ENCODE measurements around the gene DTX3L. TPM values are rescaled to one million over a fixed set of nuclear protein-coding genes. Genes with fewer than 3 reads are reported as not detected.
A peak's percentile ranks its signal among the peaks of the same experiment; 100 is the strongest.

DTX3L gene
- total RNA-seq, 1 donor from 2014 or later = 9.9 TPM

DNA sequence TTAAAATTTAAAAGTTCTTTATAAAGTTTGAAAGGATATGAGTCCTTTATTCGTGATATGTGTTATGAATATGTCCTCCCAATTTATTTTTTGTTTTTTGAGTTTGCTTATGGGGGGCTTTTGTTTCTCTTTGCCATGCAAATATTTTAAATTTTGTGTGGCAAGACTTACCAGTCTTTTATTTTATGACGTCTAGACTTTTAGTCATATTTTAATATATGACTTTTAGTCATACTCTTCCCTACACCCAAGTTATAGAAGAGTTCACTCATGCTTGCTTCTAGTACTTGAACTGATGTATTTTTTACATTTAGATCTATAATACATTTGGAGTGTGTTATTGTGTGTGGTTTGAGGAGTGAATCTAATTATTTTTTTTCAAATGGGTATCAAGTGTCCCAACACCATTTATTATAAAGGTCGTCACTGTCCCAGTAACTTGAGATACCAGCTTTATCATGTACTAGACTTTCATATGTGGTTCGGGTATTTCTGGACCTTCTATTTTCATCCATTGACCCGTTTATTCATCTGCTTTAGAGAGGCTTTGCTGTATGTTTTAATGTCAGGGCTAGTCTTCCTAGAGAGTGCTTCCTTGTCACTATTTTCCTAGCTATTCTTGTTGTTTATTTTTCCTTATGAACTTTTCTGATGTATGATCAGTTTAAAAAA lies 14.1 kb downstream of the DTX3L start:
- no peaks in the 10 kb centered on the region for H3K27me3 ChIP-seq (ENCODE audit: control insufficient read depth in 3 of 3, insufficient read depth in 3 of 3, low read length in 3 of 3)
- peaks cover 0 to 4% (median 2%) of the 10 kb centered on the region in 3 donors for H3K4me1 ChIP-seq (ENCODE audit: control insufficient read depth in 3 of 3, insufficient read depth in 3 of 3, low read length in 3 of 3)
- H3K27ac ChIP-seq (ENCODE audit: low read depth, low read length) = peak overlapping the region; percentile 4
- H3K9ac ChIP-seq (ENCODE audit: low read depth in 1 of 3, low read length in 3 of 3) = peak overlapping the region; percentile 63 to 68 (median 63)
- no peaks in the 10 kb centered on the region for H3K36me3 ChIP-seq (ENCODE audit: control insufficient read depth in 3 of 3, insufficient read depth in 3 of 3, low read length in 3 of 3)
- peaks cover 0 to 3% (median 3%) of the 10 kb centered on the region in 3 donors for H3K9me3 ChIP-seq (ENCODE audit: control insufficient read depth in 3 of 3, low read length in 3 of 3)
- H3K4me3 ChIP-seq (ENCODE audit: low read length in 3 of 3) = peak overlapping the region; percentile 59 to 71 (median 65)

DNA sequence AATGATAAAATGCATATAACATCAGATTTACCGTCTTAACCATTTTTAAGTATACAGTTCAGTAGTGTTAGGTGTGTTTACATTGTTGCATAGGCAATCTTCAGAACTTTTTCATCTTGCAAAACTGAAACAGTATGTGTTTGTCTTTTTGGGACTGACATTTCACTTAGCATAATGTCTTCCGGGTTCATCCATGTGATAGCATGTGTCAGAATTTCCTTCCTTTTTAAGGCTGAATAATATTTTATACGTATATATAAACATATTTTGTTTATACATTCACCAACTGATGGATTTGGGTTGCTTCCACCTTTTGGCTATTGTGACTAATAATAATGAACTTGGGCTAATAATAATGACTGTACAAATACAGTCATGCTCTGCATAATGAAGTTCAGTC lies 16.3 kb downstream of the DTX3L start:
- Histone ChIP-seq H3K9ac (ENCODE audit: low read depth in 1 of 3, low read length in 3 of 3) (no peak overlapping the region), H3K27me3 (ENCODE audit: control insufficient read depth in 3 of 3, insufficient read depth in 3 of 3, low read length in 3 of 3) (no peaks in the 10 kb centered on the region), H3K4me3 (ENCODE audit: low read length in 3 of 3) (no peak overlapping the region), H3K27ac (ENCODE audit: low read depth, low read length) (no peak overlapping the region), H3K9me3 (ENCODE audit: control insufficient read depth in 3 of 3, low read length in 3 of 3) (peaks cover 0 to 3% (median 3%) of the 10 kb centered on the region in 3 donors), H3K4me1 (ENCODE audit: control insufficient read depth in 3 of 3, insufficient read depth in 3 of 3, low read length in 3 of 3) (peaks cover 0 to 4% (median 0%) of the 10 kb centered on the region in 3 donors), H3K36me3 (ENCODE audit: control insufficient read depth in 3 of 3, insufficient read depth in 3 of 3, low read length in 3 of 3) (no peaks in the 10 kb centered on the region)

DNA sequence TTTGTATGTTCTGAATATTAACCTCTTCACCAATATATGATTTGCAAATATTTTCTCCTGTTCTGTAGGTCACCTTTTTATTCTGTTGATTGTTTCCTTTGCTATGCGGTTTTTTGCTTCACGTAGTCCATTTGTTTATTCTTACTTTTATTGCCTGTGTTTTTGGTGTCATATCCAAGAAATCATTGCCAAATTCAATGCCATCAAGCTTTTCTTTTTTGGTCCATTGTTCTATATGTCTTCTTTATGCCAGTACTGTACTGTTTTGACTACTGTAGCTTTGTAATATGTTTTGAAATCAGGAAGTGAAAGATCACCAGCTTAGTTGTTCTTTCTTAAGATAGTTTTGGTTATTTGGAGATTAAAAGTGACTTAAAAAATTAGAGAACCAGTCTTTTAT lies 17.5 kb downstream of the DTX3L start:
- no peaks in the 10 kb centered on the region for H3K36me3 ChIP-seq (ENCODE audit: control insufficient read depth in 3 of 3, insufficient read depth in 3 of 3, low read length in 3 of 3)
- H3K4me1 ChIP-seq (ENCODE audit: control insufficient read depth in 3 of 3, insufficient read depth in 3 of 3, low read length in 3 of 3) = peaks cover 0 to 2% (median 0%) of the 10 kb centered on the region in 3 donors
- no peak overlapping the region for H3K9ac ChIP-seq (ENCODE audit: low read depth in 1 of 3, low read length in 3 of 3)
- peaks cover 0 to 3% (median 3%) of the 10 kb centered on the region in 3 donors for H3K9me3 ChIP-seq (ENCODE audit: control insufficient read depth in 3 of 3, low read length in 3 of 3)
- H3K27ac ChIP-seq (ENCODE audit: low read depth, low read length) = no peak overlapping the region
- H3K4me3 ChIP-seq (ENCODE audit: low read length in 3 of 3) = no peak overlapping the region
- no peaks in the 10 kb centered on the region for H3K27me3 ChIP-seq (ENCODE audit: control insufficient read depth in 3 of 3, insufficient read depth in 3 of 3, low read length in 3 of 3)

DNA sequence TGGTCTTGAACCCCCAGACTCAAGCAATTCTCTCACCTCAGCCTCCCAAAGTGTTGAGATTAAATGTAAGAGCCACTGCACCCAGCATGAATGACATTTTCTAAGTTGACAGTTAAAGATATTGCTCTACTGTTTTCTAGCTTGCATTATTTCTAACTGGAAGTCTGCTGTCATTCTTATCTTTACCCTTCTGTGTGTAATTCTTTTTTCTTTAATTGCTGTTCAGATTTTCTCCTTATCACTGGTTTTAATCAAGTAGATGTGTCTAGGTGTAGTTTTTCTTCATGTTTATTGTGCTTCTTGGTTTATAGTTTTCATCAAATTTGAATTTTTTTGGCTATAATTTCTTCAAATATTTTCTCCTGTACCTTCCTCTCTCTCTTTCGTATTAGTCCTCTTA lies 18.3 kb downstream of the DTX3L start:
- Histone ChIP-seq H3K27ac (ENCODE audit: low read depth, low read length) (no peak overlapping the region), H3K4me3 (ENCODE audit: low read length in 3 of 3) (no peak overlapping the region), H3K9ac (ENCODE audit: low read depth in 1 of 3, low read length in 3 of 3) (no peak overlapping the region), H3K4me1 (ENCODE audit: control insufficient read depth in 3 of 3, insufficient read depth in 3 of 3, low read length in 3 of 3) (no peaks in the 10 kb centered on the region), H3K36me3 (ENCODE audit: control insufficient read depth in 3 of 3, insufficient read depth in 3 of 3, low read length in 3 of 3) (no peaks in the 10 kb centered on the region), H3K27me3 (ENCODE audit: control insufficient read depth in 3 of 3, insufficient read depth in 3 of 3, low read length in 3 of 3) (no peaks in the 10 kb centered on the region), H3K9me3 (ENCODE audit: control insufficient read depth in 3 of 3, low read length in 3 of 3) (peaks cover 0 to 3% (median 3%) of the 10 kb centered on the region in 3 donors)

DNA sequence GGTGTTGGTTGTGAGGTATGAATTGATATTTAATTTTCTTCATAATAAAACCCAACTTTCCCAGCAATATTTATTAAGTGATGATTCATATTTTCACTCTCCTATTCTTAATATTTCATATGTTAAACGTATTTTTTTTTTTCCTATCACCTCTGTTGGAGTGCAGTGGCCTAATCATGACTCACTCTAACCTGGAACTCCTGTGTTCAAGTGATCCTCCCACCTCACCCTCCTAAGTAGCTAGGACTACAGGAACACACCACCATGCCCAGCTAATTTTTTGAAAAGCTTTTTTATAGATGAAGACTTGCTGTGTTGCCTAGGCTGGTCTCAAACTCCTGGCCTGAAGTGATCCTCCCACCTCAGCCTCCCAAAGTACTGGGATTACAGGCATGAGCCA lies 22.0 kb downstream of the DTX3L start:
- Histone ChIP-seq H3K36me3 (ENCODE audit: control insufficient read depth in 3 of 3, insufficient read depth in 3 of 3, low read length in 3 of 3) (no peaks in the 10 kb centered on the region), H3K9me3 (ENCODE audit: control insufficient read depth in 3 of 3, low read length in 3 of 3) (peaks cover 0 to 3% (median 3%) of the 10 kb centered on the region in 3 donors), H3K27ac (ENCODE audit: low read depth, low read length) (no peak overlapping the region), H3K4me3 (ENCODE audit: low read length in 3 of 3) (no peak overlapping the region), H3K27me3 (ENCODE audit: control insufficient read depth in 3 of 3, insufficient read depth in 3 of 3, low read length in 3 of 3) (no peaks in the 10 kb centered on the region), H3K4me1 (ENCODE audit: control insufficient read depth in 3 of 3, insufficient read depth in 3 of 3, low read length in 3 of 3) (no peaks in the 10 kb centered on the region), H3K9ac (ENCODE audit: low read depth in 1 of 3, low read length in 3 of 3) (no peak overlapping the region)

DNA sequence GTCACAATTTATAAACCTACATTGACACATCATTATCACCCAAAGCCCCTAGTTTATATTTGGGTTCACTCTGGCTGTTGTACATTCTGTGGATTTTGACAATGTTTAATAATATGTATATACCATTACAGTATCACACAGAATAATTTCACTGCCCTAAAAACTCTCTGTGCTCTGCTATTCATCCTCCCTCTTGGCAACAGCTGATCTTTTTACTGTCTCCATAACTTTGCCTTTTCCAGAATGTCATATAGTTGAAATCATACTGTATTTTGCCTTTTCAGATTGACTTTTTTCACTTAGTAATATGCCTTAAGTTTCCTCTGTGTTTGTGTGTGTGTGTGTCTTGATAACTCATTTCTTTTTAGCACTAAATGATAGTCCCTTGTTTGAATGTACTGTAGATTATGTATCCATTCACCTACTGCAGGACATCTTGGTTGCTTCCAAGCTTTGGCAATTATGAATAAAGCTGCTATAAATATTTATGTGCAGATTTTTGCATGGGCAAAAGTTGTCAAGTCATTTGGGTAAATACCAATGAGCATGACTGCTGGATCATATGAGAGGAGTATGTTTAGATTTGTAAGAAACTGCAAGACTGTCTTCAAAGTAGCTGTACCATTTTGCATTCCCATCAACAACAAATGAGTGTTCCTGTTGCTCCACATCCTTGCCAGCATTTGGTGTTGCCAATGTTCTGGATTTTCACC lies 22.8 kb downstream of the DTX3L start:
- Histone ChIP-seq H3K4me3 (ENCODE audit: low read length in 3 of 3) (no peak overlapping the region), H3K9ac (ENCODE audit: low read depth in 1 of 3, low read length in 3 of 3) (no peak overlapping the region), H3K4me1 (ENCODE audit: control insufficient read depth in 3 of 3, insufficient read depth in 3 of 3, low read length in 3 of 3) (no peaks in the 10 kb centered on the region), H3K9me3 (ENCODE audit: control insufficient read depth in 3 of 3, low read length in 3 of 3) (peaks cover 0 to 2% (median 0%) of the 10 kb centered on the region in 3 donors), H3K36me3 (ENCODE audit: control insufficient read depth in 3 of 3, insufficient read depth in 3 of 3, low read length in 3 of 3) (no peaks in the 10 kb centered on the region), H3K27ac (ENCODE audit: low read depth, low read length) (no peak overlapping the region), H3K27me3 (ENCODE audit: control insufficient read depth in 3 of 3, insufficient read depth in 3 of 3, low read length in 3 of 3) (no peaks in the 10 kb centered on the region)

DNA sequence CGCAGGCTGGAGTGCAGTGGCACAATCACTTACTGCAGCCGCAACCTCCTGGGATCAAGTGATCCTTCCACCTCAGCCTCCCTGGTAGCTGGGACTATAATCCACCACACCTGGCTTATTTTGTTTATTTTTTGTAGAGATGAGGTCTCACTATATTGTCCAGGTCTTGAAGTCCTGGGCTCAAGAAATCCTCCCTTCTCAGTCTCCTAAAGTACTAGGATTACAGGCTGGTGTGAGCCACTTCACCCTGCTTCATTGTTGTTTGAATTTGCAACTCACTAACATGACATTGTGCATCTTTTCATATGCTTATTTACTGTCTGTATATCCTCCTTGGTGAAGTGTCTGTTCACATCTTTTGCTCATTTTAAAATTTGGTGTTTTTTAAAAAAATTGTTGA lies 23.4 kb downstream of the DTX3L start:
- no peaks in the 10 kb centered on the region for H3K4me1 ChIP-seq (ENCODE audit: control insufficient read depth in 3 of 3, insufficient read depth in 3 of 3, low read length in 3 of 3)
- no peaks in the 10 kb centered on the region for H3K27me3 ChIP-seq (ENCODE audit: control insufficient read depth in 3 of 3, insufficient read depth in 3 of 3, low read length in 3 of 3)
- H3K36me3 ChIP-seq (ENCODE audit: control insufficient read depth in 3 of 3, insufficient read depth in 3 of 3, low read length in 3 of 3) = no peaks in the 10 kb centered on the region
- no peak overlapping the region for H3K27ac ChIP-seq (ENCODE audit: low read depth, low read length)
- H3K9ac ChIP-seq (ENCODE audit: low read depth in 1 of 3, low read length in 3 of 3) = no peak overlapping the region
- H3K9me3 ChIP-seq (ENCODE audit: control insufficient read depth in 3 of 3, low read length in 3 of 3) = peaks cover 0 to under 1% (median 0%) of the 10 kb centered on the region in 3 donors
- H3K4me3 ChIP-seq (ENCODE audit: low read length in 3 of 3) = no peak overlapping the region

DNA sequence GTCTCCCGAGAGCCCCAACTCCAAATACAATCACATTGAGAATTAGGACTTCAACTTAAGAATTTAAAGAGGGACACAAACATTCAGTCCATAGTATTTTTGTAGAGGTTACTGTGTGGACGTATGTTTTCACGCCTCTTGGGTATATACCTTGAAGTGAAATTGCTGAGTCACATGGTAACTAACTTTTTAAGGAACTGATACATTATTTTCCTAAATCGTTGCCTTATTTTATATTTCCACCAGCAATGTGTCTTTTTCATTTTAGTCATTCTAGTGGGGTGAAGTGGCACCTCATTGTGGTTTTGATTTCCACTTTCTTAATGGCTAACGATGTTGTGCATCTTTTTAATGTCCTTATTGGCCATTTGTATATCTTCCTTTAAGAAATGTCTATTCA lies 25.2 kb downstream of the DTX3L start:
- no peak overlapping the region for H3K27ac ChIP-seq (ENCODE audit: low read depth, low read length)
- H3K9me3 ChIP-seq (ENCODE audit: control insufficient read depth in 3 of 3, low read length in 3 of 3) = peaks cover 0 to 2% (median 0%) of the 10 kb centered on the region in 3 donors
- H3K27me3 ChIP-seq (ENCODE audit: control insufficient read depth in 3 of 3, insufficient read depth in 3 of 3, low read length in 3 of 3) = no peaks in the 10 kb centered on the region
- no peaks in the 10 kb centered on the region for H3K36me3 ChIP-seq (ENCODE audit: control insufficient read depth in 3 of 3, insufficient read depth in 3 of 3, low read length in 3 of 3)
- no peaks in the 10 kb centered on the region for H3K4me1 ChIP-seq (ENCODE audit: control insufficient read depth in 3 of 3, insufficient read depth in 3 of 3, low read length in 3 of 3)
- no peak overlapping the region for H3K9ac ChIP-seq (ENCODE audit: low read depth in 1 of 3, low read length in 3 of 3)
- no peak overlapping the region for H3K4me3 ChIP-seq (ENCODE audit: low read length in 3 of 3)

DNA sequence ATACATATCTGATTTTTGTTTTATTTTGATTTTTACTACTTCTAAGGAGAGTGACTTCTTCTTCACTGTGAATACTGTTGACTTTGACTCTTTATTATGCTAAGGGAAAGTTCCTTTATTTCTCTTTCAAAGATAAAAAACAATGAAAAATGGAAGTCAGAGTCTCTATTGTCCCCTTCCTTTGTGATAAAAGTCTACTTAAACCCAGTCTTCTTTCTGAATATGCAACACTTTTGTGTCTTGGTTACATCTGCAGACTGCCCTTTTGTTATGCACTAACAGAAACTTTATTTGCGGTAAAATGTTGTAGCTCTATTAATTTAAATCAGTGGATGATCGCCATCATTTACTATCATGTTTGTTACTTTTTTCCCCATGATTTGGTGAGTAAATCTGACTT lies 26.5 kb downstream of the DTX3L start:
- Histone ChIP-seq H3K9ac (ENCODE audit: low read depth in 1 of 3, low read length in 3 of 3) (no peak overlapping the region), H3K27ac (ENCODE audit: low read depth, low read length) (no peak overlapping the region), H3K4me3 (ENCODE audit: low read length in 3 of 3) (no peak overlapping the region), H3K36me3 (ENCODE audit: control insufficient read depth in 3 of 3, insufficient read depth in 3 of 3, low read length in 3 of 3) (no peaks in the 10 kb centered on the region), H3K27me3 (ENCODE audit: control insufficient read depth in 3 of 3, insufficient read depth in 3 of 3, low read length in 3 of 3) (no peaks in the 10 kb centered on the region), H3K4me1 (ENCODE audit: control insufficient read depth in 3 of 3, insufficient read depth in 3 of 3, low read length in 3 of 3) (no peaks in the 10 kb centered on the region), H3K9me3 (ENCODE audit: control insufficient read depth in 3 of 3, low read length in 3 of 3) (peaks cover 0 to 2% (median 0%) of the 10 kb centered on the region in 3 donors)

DNA sequence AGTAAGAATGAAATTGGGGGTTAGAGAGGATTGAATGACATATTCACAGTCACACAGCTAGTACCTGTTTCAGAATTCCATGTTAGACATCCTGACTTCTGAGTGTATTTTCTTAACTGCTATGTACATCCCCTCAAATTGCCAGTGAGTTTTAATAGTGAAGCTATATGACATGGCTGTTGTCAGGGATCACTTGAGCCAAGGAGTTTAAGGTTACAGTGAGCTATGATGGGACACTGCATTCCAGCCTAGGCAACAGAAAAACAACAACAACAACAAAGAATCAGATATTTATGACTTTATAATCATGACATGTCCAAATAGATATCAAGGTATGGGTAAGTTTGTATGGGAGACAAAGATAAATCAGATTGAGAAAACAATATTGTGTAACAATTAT lies 29.9 kb downstream of the DTX3L start:
- Histone ChIP-seq H3K4me1 (ENCODE audit: control insufficient read depth in 3 of 3, insufficient read depth in 3 of 3, low read length in 3 of 3) (no peaks in the 10 kb centered on the region), H3K4me3 (ENCODE audit: low read length in 3 of 3) (no peak overlapping the region), H3K9ac (ENCODE audit: low read depth in 1 of 3, low read length in 3 of 3) (no peak overlapping the region), H3K27me3 (ENCODE audit: control insufficient read depth in 3 of 3, insufficient read depth in 3 of 3, low read length in 3 of 3) (no peaks in the 10 kb centered on the region), H3K36me3 (ENCODE audit: control insufficient read depth in 3 of 3, insufficient read depth in 3 of 3, low read length in 3 of 3) (no peaks in the 10 kb centered on the region), H3K9me3 (ENCODE audit: control insufficient read depth in 3 of 3, low read length in 3 of 3) (peaks cover 0 to 2% (median 0%) of the 10 kb centered on the region in 3 donors), H3K27ac (ENCODE audit: low read depth, low read length) (no peak overlapping the region)
